GM18907 (cell line): ENCODE measurements around the gene RBM20.

ENCODE experiments used
- ATAC-seq: cut with Tn5 transposase; IDR thresholded peaks from one replicate; pipeline ENCODE4 v1.9.1; 2021; ENCODE audit warnings: mild to moderate bottlenecking, moderate library complexity; ENCODE audit not compliant: unreplicated experiment

RBM20 gene

DNA sequence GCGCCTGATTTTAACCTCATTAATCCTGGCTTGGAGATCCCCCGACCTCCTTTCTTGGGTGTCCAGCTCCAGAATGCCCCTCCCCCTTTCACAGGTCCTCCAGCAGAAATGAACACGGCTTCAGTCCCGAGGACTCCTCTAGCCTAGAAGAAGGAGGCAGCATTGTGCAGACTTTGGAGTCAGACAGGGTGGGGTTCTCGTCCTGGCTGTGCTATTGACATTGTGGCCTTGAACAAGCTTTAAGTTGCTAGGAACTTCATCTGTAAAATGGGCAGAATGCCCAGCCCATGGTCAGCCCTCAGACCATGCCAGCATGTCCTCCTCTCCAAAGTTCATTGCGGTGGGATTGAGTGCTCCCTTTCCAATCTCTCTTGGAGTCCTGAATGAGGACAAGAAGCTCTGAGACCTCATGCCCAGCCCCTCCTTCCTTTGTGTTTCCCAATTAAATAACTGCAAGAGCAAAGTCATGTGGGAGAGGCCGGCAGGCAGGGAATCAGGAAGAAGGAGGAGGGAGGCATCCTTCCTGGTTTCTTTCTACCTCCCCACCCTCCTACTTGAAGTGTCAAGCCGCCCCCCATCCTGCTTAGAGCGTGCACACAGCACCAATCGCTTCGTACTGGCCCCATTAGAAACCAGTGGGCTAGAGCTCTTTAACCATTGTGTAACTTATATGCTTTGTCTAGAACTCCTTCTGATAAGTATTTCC is 86.4 kb downstream of the RBM20 start:
- ATAC-seq, result no peak

DNA sequence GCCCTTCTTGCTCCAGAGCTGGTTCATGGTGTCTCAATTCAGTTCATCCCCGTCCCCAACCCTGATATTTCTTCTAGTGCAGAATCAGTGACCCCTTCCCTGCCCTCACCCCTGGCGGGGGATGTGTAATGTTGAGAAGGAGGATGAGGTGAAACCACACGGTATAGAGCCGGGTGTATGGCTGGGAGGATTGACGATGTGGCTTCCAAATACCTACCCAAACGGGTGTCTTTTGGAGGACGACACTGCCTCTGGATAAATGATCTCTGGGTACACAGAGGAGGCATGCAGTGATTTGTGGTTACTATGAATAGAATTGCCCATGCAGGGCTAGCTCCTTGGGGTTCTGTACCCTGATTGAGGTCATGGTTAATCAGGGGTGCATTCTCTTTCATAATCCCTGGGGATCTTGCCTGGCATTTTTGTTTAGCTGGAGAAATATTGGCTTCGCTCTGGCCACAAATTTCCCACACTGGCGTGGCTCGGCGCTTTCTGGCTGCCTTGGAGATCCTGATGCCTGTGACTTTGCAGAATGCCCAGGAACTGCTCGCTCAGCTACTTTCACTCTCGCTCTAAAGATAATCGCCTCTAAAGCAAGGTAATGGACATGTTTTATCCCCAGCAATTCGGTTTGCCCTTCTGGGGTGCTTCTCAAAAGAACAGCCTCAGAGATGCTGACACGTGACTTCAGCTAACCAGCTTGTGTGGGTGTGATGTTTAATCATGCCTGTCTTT is 89.2 kb downstream of the RBM20 start:
- ATAC-seq, result no peak

GRCh38 chr10:110735620-110736027 is 91.5 kb downstream of the RBM20 start:
- ATAC-seq, result no peak

DNA sequence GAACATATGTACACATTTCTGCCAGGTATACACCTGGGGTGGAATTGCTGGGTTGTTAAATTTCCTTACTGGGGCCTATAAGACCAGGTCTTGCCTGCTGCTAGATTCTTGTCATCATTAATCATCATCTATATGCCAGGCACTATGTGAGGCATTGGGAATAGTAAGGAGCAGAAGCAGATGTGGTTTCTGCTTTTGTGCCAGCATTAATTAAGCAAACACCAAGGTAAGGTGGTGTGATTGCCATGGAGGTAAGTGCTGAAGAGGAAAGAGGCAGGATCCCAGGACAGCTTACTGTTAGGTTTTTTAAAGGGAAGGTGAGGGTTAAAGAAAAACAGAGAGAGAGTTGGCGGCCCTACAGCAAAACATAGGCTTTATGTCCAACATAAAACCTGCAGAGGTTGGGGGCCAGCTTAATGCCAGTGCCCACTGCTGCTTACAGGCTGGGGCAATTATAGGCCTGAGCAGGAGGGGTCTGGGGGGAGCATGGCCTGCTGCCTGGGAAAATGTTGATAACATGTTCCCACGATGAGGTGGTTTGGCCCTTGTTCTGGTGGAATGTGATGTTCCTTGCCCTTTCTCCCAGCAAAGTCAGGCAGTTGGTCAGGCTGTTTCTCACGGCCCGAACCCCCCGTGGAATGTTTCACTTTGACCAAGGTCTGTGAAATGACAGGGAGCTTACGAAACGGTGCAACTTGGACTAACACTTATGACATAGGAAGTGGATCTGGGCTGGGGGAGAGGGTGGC is 93.9 kb downstream of the RBM20 start:
- no peak for ATAC-seq

GRCh38 chr10:110739811-110740271 is 95.7 kb downstream of the RBM20 start:
- ATAC-seq, result no peak

DNA sequence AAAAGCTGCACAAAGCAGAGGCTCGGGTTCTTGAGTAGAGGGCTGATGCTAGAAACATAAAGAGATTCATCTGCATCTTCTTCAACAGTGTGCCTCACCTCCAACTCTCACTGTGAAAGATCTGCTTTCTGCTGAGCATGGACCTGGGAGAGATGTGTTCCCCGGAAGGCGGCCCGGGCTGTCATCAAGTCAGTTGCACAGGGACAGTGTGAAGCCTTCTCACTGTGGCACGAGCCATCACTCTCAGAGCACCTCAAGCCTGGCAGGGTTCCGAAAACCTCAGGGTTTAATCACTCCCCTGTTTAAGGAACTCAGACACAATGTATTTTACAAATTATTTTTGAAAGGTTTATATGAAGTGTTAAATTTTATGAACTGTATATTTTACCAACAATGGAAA is 98.7 kb downstream of the RBM20 start:
- no peak for ATAC-seq

GRCh38 chr10:110744782-110745181 is 100.6 kb downstream of the RBM20 start:
- no peak for ATAC-seq

GRCh38 chr10:110746254-110746826 is 102.2 kb downstream of the RBM20 start:
- ATAC-seq, result peak; percentile 61

GRCh38 chr10:110746969-110747608 is 103.0 kb downstream of the RBM20 start:
- no peak for ATAC-seq

GRCh38 chr10:110747609-110748464 is 103.7 kb downstream of the RBM20 start:
- ATAC-seq, result no peak

DNA sequence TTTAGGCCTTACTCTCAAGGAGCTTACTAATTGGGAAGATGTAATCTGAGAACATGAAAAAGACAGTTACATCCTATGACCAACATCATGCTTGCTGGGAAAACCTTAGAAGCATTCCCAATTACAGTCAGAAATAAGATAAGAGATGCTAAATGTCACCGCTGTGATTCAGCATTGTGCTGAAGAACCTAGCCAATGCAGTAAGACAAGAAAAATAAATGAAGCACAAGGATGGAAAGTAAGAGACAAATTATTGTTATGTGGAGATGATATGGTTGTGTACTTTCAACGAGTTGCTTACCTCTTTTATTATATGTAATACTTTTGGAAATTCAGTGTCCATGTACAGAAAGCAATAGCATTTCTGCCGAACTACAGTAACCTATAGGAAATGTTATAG is 104.8 kb downstream of the RBM20 start:
- ATAC-seq, result no peak

DNA sequence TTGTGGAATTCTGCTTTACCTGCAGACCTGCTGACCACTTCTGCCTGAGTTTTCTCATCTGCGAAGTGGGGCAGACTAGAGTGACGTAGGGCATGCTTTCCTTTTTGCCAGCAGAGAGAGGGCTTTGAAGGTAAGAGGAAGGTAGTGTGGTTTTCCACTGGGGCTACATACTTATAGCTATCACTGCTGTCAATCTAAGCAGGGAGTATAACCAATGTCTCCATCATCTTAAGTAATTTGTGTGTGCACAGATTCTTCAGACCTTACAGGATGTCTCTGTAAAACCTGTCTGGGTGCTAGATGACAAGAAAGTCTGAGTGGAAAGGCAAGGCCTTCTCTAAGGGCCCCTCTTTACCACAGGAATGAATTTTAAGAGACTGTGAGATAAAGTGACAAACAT is 106.8 kb downstream of the RBM20 start:
- no peak for ATAC-seq

GRCh38 chr10:110751850-110752249 is 107.7 kb downstream of the RBM20 start:
- no peak for ATAC-seq

- no peak for ATAC-seq
Measured at GRCh38 chr10:110753462-110753861, 109.3 kb downstream of the RBM20 start.

DNA sequence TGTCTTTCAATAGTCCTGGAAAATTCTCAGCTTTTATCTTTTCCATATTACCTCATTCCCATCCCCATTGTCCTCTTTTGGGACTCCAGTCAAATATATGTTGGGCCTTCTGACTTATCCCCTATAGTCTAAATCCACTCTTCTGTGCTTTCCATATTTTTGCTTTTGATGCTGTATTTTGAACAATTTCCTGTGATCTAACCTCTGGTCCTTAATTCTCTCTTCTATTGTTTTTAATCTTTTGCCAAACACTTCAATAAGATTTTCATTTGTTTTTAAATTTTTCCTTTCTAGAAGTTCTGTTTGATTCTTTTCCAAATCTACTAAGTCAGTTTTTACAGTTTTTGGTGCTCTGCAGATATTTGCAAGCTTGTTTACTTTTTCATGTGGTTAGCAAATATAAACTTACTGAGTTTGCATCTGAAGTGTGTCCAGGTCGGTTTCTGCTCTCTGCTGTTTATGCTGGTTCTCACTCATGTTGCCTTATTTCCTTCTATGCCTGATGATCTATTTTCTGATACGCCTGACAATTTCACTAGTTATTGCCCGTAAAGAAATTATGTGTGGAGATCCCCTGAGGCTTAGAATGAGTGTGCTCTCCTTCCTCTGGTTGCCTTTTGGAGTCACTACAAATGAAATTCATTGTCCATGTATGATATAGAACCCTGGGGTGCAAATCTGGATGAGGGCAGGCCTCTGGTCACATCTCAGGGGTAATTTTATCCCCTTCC is 110.4 kb downstream of the RBM20 start:
- no peak for ATAC-seq

GRCh38 chr10:110755781-110756180 is 111.6 kb downstream of the RBM20 start:
- ATAC-seq, result no peak

- ATAC-seq, result no peak
Measured at GRCh38 chr10:110756876-110757275, 112.7 kb downstream of the RBM20 start.

DNA sequence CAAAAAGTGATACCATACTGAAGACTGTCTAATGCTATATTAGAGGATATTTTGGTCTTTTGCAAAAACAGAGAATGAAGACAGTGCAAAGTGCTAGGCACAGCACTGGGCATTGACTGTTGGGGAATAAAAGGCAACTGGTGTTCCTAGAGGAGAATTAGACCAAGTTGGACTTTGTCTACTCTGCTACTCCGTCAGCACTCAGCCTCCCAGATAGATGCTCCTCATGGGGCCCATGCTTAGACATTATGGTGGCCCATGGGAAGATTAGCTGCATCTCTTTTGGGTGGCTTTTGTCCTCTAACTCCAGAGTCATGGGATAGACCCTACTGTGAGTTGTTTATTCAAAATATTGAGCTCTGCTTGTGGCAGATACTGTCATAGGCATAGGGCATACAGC is 113.5 kb downstream of the RBM20 start:
- no peak for ATAC-seq

DNA sequence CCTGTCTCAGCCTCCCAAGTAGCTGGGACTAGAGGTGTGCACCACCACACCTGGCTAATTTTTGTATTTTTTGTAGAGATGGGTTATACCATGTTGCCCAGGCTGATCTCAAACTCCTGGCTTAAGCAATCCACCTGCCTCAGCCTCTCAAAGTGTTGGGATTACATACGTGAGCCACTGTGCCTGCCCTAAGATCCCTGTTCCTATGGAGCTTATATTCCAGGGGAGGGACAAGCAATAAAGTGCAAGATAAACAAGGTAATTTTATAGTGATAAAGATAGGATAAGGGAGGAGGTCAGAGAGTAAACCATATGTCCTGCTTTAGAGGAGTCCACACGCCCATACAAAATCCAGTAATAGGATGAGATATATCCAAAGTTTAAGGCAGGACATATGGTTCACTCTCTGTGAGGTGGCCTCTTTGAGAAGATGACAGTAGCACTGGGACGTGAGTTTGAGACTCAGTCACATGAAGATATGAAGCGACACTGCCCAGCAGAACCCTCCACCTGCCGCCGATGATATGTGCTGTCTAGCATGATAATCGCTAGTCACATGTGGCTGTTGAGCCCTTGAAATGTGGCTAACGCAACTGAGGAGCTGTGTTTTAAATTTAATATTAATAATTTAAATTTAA is 114.1 kb downstream of the RBM20 start:
- no peak for ATAC-seq
